HG03066 (cell line): ENCODE results near the gene TRAP1.

Experiments
- ATAC-seq: cut with Tn5 transposase; IDR thresholded peaks from one replicate; pipeline ENCODE4 v1.9.1; 2021; ENCODE audit warnings: low read depth; ENCODE audit not compliant: unreplicated experiment

Gene TRAP1

DNA sequence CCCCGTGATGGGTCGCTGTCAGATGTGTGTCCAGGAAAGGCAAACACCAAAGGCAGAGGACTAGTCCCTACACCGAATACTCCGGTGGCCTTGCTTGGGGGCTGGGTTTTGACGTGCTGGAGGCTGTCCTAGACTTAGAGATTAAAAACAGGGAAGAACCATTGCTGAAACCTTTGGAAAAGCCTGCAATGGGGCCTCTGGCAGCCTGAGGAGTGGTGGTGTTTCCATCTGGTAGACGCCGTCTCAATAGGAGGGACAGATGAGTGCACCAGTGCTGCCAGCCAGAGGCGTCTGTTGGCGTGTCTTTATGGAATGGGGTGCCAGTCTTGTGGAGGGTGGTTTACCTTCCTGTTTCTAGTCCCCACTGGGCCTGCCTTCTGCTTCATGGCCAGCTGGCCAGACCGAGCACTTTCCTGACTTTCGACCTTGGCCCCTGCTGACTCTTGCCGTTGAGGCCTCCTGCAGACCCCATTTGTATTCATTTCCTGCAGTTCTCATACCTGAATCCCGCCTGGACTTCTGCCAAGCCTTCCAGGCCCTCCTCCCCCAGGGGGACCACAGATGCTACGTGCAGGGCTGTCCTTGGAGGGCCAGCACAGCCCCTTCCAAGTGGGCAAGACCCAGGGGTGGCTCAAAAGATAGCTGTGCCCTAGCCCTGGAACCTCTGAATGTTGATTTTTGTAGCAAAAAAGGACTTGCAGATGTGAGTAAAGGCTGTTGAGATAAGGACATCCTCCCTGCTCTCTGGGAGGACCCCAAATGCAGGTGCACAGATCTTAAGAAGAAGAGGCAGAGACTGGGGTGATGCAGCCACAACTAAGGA, 64.7 kb downstream of the TRAP1 start:
- ATAC-seq, result no peak

DNA sequence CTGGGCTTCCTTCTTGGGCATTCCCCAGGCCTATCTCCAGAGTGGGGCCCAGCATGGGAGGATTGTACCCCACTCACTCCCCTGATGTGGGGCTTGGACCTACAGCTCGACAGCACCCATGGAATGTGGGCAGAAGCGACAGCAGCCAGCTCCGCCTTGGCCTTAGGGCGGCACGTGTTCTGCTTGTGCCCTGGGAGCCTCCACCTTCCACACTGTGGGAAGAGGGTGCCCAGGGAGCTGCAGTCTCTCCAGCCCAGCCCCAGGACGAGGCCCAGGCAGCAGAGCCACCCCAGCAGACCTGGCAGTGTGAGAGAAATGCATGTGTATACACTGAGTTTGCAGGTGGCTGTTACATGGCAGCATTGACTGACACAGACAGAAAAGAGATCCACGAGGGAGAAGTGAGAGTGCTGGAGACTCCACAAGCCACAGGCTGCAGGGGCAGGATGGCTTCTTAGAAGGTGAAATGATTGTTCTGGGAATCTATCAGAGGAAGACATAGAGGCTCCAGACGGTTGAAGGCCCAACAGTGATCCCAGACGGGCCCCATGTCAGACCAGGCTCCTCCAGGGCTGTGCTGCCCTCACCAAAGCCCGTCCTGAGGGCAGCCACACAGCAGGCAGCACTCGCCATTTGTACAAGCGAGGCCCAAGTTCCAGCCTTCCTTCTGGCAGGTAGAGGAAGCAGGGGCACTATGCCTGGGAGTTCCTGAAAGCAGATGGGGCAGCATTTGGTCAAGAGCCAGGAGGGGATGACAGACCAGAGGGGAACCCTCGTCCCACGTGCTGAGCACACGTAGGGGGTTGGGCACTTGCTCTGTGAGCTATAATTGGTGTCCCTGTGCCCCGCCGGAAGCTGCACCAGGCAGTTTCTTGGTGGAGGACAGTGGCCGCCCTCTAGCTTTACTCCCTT, 65.6 kb downstream of the TRAP1 start:
- ATAC-seq, result no peak

DNA sequence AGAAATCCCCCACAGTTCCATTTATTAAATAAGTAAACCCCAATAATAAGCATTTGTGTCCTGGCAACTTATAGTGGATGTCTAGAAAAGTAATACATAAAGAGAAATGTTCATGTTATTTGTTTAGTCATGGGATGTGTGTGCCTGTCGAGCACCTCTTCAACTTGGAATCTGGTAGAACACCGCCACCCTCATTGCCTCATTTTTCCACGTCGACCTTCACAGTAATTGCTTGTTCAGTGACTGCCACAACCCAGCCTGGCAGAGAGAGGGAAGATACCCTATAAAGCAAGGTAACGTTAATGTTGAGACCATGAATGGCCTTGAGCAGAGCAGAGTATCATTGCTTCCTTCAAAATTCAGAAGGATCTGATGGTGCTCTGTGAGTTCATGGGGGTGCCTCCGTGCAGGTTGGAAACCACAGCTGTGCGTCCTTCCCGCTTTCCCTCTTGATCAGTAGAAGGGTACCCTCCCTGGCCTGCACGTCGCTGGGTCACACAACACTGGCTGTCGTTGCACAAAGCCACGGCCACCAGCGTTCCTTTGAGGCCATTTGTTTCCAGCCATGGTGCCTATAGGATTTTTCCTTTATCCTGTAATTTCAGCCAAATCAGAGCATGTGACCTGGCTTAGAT, 66.6 kb downstream of the TRAP1 start:
- ATAC-seq, result no peak

DNA sequence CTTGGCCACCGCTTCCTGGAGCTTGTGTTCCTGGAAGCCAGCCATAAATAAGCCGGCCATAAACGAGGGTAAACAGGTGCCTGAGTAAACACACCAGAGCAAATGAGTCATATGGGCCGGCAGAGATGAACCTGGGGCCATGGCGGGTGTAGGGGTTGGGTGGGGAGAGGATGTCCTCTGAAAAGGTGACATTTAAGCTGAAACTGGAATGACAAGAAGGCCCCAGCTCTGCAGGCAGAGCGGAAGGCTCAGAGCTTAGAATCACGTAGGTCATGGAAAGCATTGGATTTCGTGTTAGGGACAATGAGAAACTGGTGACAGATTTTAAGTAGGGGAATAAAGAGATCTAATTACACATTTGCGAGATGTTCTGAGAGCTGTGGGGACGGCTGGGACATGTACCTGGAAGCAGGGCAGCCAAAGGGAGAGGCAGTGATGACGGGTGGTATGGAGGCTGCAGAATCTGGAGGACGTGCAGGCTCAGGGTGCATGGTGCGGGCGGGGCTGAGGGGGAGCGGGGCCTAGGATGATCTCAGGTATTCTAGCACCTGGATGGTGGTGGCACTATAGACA, 70.9 kb downstream of the TRAP1 start:
- ATAC-seq, result no peak

DNA sequence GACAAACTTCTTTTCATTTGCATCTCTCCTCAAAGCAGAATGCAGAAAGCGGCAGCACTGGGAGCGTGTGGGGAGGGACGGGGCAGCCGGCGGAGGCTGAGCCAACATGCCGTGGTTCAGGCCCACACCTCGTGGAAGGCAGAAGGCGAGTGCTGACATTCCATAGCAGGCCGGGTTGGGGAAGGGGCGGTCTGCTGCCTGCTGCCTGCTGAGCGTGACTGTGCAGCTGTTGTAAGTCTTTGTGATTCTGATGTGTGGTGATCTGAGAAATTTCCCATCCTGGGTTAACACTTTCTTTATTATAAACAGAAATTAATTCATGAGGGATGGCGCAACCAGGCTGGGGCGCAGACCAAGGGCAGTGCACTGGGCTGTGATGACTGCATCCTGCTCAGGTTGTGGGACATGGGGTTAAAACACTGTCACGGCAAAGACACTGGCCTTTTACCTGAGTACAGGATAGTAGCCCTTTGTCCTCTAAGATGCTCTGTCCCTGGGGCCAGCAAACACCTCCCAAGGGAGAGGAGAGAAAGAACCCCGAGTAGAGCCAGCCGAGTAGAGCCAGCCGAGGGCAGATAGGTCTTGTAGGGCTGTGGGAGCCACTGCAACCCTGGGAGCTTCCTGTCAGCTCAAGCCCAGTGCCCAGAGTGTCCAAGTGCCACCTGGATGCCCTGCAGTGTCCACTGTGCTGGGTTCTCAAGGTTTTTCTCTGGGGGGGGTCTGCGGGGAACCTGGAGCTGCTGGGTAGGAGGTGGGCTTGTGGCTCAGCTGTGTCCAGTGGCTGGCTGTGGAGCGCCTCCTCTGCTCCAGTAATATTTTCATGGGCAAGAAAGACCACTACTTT, 71.6 kb downstream of the TRAP1 start:
- no peak for ATAC-seq

DNA sequence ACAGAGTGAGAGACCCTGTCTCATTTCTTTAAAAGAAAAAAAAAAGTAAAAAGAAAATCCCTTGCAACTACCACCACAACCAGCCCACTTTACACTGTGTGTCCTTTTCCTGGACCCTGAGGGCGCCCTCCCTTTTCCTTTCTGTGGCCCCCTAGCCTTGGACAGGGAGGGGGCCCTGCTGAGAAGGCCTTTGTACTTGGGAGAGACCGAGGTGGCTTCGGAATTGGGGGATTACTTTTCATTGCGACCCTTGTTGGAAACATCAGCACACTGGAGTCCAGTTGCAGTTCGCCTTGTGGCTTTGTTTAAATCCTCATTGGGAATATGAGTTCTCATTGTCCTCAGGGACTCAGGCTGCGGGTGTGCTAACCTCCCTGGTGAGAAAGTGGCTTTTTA, 72.2 kb downstream of the TRAP1 start:
- ATAC-seq, result no peak

DNA sequence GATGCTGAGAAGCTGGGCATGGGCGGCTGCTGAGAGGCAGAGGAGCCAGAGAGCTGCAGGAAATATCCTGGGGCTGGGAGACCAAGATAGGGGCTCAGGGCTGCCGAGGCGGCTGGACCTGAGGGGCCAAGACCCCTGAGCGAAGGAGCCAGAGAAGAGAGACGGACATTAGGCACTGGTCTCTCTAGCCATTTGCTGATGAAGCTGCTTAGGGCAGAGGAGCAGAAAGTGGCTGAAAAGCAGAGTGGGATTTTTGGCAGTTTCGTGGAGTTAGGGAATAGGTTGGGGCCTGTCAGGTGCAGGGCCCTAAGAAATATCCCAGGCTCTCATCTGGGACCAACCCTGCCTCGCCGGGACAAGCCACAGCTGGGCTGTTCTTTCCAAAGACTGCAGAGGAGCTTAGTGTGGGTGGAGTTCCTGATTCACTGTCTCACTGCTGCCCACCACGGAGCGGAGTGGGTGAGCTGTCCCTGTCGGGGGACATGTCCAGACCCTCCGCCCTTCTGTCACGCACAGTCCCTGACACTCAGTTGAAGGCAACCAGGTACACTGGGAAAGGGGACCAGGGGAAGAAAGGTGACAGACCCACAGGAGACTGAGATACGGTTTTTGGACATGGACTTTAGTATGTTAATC, 74.1 kb downstream of the TRAP1 start:
- no peak for ATAC-seq

DNA sequence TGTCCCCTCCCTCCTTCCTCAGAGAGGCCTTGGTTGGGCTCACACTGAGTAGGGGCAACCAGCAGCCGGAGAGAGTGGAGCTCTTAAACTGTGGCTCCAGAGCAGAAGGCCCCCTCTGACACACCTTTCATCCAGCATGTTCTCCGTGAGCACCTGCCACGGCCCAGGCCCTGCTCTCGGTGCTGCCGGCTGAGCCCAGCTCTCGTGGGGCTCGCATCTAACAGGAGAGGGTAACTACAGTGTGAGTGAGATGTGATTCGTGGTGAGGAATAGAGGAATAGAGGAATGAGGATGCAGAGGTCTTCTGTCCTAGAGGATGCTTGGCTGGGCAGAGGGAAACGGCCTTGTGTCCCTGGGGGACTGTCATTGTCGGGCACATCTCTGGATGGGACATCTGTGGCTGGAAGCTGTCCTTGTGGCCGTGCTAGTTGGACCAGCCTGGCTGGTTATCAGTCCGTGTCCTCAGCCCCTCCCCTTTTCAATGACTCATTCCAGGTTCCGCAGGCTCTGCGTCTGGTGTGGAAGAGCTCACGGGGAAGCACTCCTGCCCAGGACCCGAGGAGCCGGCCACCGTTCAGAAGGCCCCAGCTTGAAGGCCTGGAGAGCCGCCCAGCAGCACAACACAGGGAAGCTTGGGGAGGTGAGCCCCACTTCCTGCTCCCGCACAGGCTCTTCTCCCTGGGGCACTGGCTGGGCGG, 74.8 kb downstream of the TRAP1 start:
- ATAC-seq, result no peak

DNA sequence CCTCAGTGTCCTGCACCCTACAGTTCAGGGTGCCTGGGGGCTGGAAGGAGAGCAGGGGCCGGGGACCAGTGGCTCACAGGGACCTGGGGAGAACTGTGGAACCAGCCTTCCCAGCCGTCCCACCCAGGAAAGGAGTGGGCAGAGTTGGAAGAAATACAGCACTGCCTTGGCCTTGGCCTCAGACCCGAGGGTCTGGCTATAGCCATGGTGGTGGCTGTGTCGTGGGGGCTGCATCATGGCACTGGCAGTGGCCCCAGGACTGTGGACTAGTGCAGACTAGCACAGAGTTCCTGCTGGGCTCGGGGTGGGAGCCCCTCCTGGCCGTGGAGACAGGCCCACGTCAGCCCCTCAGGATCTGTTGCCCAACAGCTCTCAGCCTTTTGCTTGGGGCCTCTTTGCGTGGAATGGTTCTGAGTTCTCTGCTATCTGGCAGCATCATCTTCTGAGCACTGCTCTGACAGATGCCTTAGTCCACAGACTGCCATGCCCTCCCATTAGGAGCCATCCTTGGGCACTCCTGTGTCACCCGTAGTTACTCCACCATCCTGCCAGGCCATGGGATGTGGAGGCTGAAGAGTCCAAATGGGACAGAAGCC, 75.4 kb downstream of the TRAP1 start:
- no peak for ATAC-seq

DNA sequence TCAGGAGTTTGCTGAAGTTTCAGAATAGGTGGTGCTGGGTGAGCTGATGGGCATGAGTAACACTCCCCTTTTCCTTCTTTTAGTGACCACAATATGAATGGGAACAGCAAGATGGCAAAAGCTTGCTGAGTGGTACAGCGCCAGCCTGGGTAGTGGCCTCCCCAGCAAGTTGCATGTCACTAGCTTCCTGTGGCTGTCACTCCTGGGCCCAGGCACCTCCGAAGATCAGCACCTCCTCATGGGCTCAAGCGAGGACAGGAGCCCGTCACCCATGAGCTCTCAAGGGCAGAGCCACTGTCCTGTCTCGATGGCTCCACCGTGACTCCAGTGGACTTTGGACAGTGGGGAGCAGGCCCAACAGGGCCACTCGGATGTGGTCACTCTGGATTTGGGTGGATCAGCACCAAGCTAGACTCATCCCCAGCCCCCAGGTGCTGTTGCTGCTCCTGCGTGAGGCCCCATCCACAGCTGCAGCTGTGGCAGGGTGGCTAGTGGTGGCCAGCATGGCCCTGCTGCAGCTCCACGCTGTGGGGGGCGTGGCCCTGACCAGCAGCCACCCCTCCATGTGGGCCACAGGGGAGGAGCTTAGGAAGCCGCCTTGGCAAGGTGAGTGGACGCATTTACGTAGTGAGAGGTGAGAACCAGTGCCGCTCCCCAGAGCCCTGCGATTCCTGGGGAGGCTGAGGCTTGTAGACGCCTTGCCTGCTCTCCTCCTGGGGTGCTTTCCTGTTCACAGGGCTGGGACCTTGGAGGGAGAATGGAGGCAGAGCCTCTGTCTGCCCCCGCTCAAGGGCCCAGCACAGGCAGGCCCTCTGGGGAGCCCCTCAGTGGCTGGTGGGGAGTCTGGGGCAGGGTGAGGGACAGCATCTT, 76.5 kb downstream of the TRAP1 start:
- no peak for ATAC-seq

DNA sequence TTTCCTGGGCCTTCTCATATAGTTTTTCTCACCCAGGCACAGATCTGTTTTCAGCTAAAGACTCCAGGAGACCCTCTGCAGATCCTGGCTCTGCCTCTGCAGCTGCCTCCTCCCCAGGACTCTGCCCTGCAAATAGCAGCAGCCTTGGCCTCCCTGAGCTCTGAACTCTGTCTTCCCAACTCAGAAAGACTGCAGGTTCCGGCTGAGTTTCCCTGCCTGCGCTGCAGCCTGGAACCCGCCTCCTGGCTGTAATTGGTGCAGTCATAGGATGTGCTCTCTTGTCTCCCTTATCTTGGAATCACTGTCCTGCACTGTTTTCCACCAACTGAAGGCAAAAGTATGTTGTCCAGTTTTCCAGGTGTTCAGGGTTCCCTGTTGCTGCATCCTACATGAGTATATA, 77.1 kb downstream of the TRAP1 start:
- no peak for ATAC-seq

DNA sequence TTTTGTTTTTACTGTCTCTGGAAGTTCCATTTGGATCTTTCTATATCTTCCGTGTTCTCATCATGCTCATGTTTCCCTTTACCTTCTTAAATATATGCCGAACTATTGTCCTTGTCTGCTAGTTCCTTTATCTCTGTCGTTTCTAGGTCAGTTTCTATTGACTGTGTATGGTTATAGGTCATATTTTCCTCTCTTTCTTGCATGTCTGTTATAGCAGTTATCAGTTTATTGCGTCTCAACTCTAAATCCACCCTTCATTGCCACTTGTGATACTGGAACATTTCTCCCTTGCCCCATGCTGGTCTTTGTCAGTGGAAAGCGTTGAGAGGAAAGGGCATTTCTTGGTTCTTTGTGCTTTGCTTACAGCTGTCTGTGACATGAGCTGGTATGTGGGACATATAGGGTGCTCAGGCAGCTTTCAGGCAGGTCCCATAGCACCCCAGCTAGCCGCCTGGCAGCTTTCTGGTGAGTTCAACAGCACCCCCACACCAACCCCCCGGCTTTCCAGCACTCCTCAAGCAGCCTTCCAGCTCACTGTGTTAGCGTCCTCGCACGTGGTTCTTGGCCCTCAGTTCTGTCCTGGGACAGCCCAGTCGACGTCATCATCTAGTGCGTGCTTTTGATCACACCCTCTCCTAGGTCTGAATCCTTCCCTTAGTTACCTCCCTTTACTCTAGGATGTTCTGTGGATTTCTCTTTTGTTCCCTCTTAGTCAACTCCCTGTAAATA, 78.2 kb downstream of the TRAP1 start:
- ATAC-seq, result no peak

DNA sequence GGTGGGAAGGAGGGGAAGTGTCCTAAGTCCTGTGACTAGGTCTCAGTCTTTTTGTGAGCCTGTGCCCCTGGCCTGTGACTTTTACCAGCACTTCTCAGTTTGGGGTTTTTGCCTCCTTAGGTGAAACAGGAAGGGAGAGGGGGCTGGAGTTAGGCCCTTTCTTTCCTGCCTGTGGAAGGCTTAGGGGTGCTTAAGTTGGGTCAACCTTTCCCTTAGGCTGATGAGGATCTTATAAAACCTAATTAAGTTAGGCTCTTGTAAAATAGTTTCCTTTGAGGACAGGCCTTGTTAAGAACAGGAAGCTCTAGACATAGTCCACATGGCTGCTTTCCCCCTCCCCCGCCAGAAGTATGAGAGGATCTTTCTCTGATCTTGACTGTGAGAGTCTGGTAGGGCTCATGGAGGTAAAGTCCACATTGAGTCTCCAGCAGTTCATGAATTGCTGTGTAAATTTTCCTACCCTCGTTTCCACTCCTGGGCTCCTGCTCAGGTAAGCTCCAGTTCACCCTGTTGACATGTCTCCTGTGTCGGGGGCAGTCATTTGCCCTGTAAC, 79.9 kb downstream of the TRAP1 start:
- no peak for ATAC-seq

DNA sequence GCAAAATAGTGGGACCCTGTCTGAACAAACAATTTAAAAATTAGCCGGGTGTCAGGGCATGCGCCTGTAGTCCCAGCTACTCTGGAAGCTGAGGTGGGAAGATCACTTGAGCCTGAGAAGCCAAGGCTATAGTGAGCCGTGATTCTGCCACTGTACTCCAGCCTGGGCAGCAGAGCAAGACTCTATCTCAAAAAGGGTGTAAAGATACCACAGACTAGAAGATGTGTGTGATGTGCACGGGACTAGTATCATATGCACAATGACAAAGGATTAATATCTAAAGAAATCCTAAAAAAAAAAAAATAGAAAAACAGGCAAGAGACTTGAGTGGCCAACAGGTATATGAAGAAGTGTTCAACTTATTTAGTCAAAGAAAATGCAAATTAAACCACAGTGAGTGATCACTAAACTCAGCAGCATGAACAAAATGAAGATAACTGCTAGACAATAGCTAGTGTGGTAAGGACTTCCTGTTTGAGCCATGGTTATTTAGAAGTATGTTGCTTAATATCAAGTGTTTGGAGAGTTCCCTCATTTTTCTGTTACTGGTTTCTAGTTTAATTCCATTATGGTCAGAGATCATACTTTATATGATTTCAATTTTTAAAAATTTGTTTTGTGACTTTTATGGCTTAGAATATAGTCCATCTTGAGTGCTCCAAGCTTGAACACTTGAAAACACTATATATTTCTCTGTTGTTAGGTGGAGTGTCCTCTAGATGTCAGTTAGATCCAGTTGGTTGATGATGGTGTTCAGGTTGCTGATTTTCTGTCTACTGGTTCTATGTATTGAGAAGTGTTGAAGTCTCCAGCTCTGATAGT, 91.2 kb downstream of the TRAP1 start:
- no peak for ATAC-seq

DNA sequence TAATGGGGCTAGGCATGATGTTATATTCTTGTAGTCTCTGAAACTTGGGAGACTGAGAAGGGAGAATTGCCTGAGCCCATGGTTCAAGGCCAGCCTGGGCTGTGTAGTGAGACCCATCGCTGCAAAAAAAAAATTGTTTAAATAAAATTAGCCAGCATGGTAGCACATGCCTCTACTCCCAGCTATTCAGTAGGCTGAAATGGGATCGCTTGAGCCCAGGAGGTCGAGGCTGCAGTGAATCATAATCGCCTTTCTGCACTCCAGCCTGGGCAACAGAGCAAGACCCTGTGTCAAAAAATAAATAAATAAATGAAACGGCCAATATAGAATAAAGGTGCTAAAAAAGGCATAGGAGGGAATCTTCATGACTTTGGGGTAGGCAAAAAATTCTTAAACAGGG, 92.0 kb downstream of the TRAP1 start:
- no peak for ATAC-seq

DNA sequence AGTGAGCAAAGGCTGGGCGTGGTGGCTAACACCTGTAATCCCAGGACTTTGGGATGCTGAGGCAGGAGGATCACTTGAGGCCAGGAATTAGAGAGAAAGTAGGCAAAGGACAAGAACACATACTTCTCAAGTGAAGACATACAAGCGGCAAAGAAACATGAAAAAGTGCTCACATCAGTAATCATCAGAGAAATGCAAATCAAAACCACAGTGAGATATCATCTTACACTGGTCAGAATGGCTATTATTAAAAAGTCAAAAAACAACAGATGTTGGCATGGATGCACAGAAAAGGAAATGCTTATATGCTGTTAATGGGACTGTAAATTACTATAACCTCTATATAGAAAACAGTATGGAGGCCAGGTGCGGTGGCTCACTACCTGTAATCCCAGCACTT, 93.7 kb downstream of the TRAP1 start:
- ATAC-seq, result no peak
